Measurements from ENCODE around the gene FBLN7.

The FBLN7 gene

DNA sequence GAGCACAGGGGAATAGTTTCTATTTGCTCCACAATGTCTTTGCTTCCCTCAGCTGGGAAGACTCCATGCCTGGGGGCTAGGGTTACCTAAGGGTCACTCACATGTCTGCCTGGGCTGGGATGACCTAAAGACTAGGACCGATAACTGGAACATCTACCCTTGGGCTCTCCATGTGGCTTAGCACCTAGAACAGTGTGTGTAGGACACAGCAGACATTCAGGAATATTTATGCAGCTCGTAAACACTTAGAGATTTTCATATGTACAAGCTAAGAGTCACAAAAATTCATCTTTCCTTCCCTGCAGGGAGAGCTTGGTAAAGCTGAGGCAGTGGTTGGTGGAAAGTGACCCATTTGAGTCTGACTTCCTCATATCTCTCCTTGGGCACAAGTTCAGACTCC lies 55.8 kb downstream of the FBLN7 start:
- no peak for DNase-seq (ENCODE audit: low spot score)
- no peak for TF ChIP-seq CTCF (IDR thresholded peaks at IDR 0.05)
- H3K4me3 ChIP-seq = no peak overlapping the region
- H3K27ac ChIP-seq = no peak overlapping the region

DNA sequence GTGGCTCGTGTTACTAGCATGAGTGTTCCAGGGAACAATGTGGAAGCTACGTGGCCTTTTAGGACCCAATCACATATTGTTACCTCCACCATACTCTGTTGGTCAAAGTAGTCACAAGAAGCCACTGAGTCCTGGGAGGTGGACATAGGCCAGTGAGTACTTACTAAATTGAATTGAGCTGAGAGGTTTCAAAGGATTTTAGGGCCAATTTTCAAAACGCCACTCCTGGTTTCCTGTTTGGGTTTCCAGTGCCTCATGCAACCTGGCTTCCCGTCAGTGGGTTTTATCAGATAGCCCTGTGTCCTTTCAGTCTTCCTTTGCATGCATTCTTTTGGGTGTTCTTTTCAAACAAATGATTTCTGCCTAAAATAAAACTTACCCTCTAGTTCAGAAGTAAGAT lies 56.3 kb downstream of the FBLN7 start:
- no peak for DNase-seq (ENCODE audit: low spot score)
- no peak overlapping the region for H3K27ac ChIP-seq
- no peak for TF ChIP-seq CTCF (IDR thresholded peaks at IDR 0.05)
- no peak overlapping the region for H3K4me3 ChIP-seq

DNA sequence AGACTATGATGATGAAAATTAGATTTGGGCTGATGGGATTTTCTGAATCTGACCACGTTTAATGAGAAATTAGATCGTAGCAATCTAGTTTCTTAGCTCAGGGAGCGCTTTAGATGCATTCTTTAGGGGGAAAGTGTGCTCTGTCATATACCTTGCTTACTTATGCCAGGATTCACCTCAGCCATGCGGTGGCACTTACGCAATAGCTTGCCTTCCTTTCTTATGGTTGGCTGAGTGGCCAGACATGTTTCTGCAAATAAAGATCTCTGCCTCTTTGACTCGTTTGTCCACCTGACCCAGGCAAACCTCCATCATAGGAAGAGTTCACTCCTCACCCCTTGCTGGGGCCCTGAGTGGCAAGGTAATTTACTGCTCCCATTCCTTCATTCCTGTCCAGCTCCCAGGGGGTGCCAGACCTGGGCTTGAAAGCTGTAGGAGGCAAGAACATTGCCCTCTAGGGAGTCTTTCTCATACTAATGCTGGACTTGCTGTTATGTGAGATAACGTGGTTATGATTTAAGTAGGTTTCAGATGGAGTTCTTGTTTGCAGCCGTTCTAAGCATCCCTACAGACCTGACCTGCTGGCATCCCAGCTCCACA lies 57.1 kb downstream of the FBLN7 start:
- TF ChIP-seq CTCF (IDR thresholded peaks at IDR 0.05) = no peak
- H3K4me3 ChIP-seq = no peak overlapping the region

GRCh38 chr2:112195950-112196349 lies 57.8 kb downstream of the FBLN7 start:
- no peak for TF ChIP-seq CTCF (IDR thresholded peaks at IDR 0.05)
- DNase-seq (ENCODE audit: low spot score) = no peak
- H3K4me3 ChIP-seq = no peak overlapping the region
- H3K27ac ChIP-seq = no peak overlapping the region

More for the DNA sequence above, 57.1 kb downstream of the FBLN7 start:
- no peak overlapping the region for H3K27ac ChIP-seq
- no peak for DNase-seq (ENCODE audit: low spot score)

GRCh38 chr2:112197868-112198267 lies 59.7 kb downstream of the FBLN7 start:
- no peak for TF ChIP-seq CTCF (IDR thresholded peaks at IDR 0.05)
- H3K27ac ChIP-seq = no peak overlapping the region
- DNase-seq (ENCODE audit: low spot score) = no peak

GRCh38 chr2:112198780-112199179 lies 60.6 kb downstream of the FBLN7 start:
- TF ChIP-seq CTCF (IDR thresholded peaks at IDR 0.05) = no peak
- Histone ChIP-seq H3K4me3 (no peak overlapping the region), H3K27ac (no peak overlapping the region)
- DNase-seq (ENCODE audit: low spot score) = no peak

More at GRCh38 chr2:112197868-112198267, 59.7 kb downstream of the FBLN7 start:
- H3K4me3 ChIP-seq = no peak overlapping the region

DNA sequence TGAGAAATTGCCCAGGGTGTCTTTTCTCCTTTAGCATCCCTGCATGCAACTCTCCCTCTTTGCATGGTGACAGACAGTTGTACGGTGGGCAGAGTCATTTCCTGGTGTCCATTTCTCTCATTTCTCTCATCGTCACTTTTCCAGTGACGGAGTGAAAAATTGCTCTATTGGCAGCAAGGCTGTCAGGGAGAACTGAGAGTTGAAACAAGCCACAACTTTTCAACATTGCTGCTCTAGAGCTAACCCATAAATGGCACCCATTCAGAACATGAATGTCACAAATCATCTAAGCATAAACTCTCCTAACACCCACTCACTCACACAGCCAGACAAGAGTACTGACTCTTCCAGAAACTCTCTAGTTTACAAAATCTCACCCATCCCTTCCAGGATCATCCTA lies 61.0 kb downstream of the FBLN7 start:
- Histone ChIP-seq H3K27ac (no peak overlapping the region), H3K4me3 (no peak overlapping the region)
- TF ChIP-seq CTCF (IDR thresholded peaks at IDR 0.05) = no peak
- no peak for DNase-seq (ENCODE audit: low spot score)

All from coronary artery (tissue), 2 donors.